Thymus (tissue), 11 donors: Measurements from ENCODE around the gene FILIP1L. TPM values are rescaled to one million over a fixed set of nuclear protein-coding genes. Genes with fewer than 3 reads are reported as not detected.

Experiments
- DNase-seq, 9 donors: peaks; one replicate each; pipeline ENCODE4 v3.0.0-alpha.2; 2013; ENCODE audit warnings: low spot score in 9 of 9, low read depth in 6 of 9, missing footprints in 1 of 9
- H3K27ac ChIP-seq, 2 donors: one replicate each; pipeline ENCODE4 v1.5.1; 2013; ENCODE audit warnings: control low read depth in 1 of 2, low read depth in 1 of 2, low read length in 1 of 2, mild to moderate bottlenecking in 1 of 2, moderate library complexity in 1 of 2
- H3K27me3 ChIP-seq, 2 donors: one replicate each; pipeline ENCODE4 v1.5.1; 2013; ENCODE audit warnings: low read length in 1 of 2; ENCODE audit not compliant: control insufficient read depth in 2 of 2, insufficient read depth in 1 of 2
- H3K36me3 ChIP-seq, 2 donors: one replicate each; pipeline ENCODE4 v1.5.1; 2013; ENCODE audit warnings: low read length in 1 of 2, mild to moderate bottlenecking in 1 of 2, moderate library complexity in 1 of 2; ENCODE audit not compliant: control insufficient read depth in 2 of 2, insufficient read depth in 2 of 2
- H3K4me1 ChIP-seq, 2 donors: one replicate each; pipeline ENCODE4 v1.5.1; 2013; ENCODE audit warnings: low read length in 2 of 2; ENCODE audit not compliant: control insufficient read depth in 2 of 2, insufficient read depth in 2 of 2
- H3K4me3 ChIP-seq, 2 donors: one replicate each; pipeline ENCODE4 v1.5.1; 2013; ENCODE audit warnings: low read length in 2 of 2, control low read depth in 1 of 2, mild to moderate bottlenecking in 1 of 2
- H3K9me3 ChIP-seq, 2 donors: one replicate each; pipeline ENCODE4 v1.5.1; 2013; ENCODE audit warnings: low read length in 1 of 2, mild to moderate bottlenecking in 1 of 2; ENCODE audit not compliant: control insufficient read depth in 2 of 2, insufficient read depth in 1 of 2
- WGBS: extraction: QIAGEN DNeasy Blood & Tissue Kit; methylation state at CpG from one replicate; pipeline ENCODE4 v1.1.7; 2013; 5-methylcytosine and 5-hydroxymethylcytosine counted together
- polyA plus RNA-seq: library from polyadenylated mRNA; stranded (reverse); fragments of 200-250 nt; gene quantifications from one replicate; pipeline ENCODE4 v1.2.3, GENCODE V29; 2013
- total RNA-seq: library from RNA; stranded (reverse); fragments of 120-200 nt; gene quantifications from one replicate; pipeline ENCODE4 v1.2.4, GENCODE V29; 2013
- donor health status: healthy.

FILIP1L gene
- total and polyA plus RNA-seq, 2 donors: 6.6 to 15.5 TPM

GRCh38 chr3:99997293-99997692, 117.0 kb downstream of the FILIP1L start:
- no peak overlapping the region for H3K4me3 ChIP-seq
- H3K9me3 ChIP-seq: peaks cover 0 to 8% of the 10 kb centered on the region in 2 donors
- DNase-seq: no peak
- H3K36me3 ChIP-seq: no peaks in the 10 kb centered on the region
- H3K4me1 ChIP-seq: no peaks in the 10 kb centered on the region
- no peaks in the 10 kb centered on the region for H3K27me3 ChIP-seq
- H3K27ac ChIP-seq: no peak overlapping the region
- 98% methylated on average over 2 of the region's 2 CpGs for WGBS

- DNase-seq: no peak
- Histone ChIP-seq H3K9me3 (peaks cover 0 to 2% of the 10 kb centered on the region in 2 donors), H3K36me3 (no peaks in the 10 kb centered on the region), H3K27me3 (no peaks in the 10 kb centered on the region), H3K4me3 (no peak overlapping the region), H3K27ac (no peak overlapping the region), H3K4me1 (no peaks in the 10 kb centered on the region)
- 96% methylated on average over 1 of the region's 1 CpG for WGBS
Measured at GRCh38 chr3:99990179-99990578, 124.1 kb downstream of the FILIP1L start.

GRCh38 chr3:99984668-99985067, 129.6 kb downstream of the FILIP1L start:
- H3K4me1 ChIP-seq: no peaks in the 10 kb centered on the region
- WGBS: 96% methylated on average over 2 of the region's 2 CpGs
- no peak overlapping the region for H3K27ac ChIP-seq
- H3K9me3 ChIP-seq: no peaks in the 10 kb centered on the region
- no peak overlapping the region for H3K4me3 ChIP-seq
- DNase-seq: no peak
- H3K27me3 ChIP-seq: no peaks in the 10 kb centered on the region
- no peaks in the 10 kb centered on the region for H3K36me3 ChIP-seq

DNA sequence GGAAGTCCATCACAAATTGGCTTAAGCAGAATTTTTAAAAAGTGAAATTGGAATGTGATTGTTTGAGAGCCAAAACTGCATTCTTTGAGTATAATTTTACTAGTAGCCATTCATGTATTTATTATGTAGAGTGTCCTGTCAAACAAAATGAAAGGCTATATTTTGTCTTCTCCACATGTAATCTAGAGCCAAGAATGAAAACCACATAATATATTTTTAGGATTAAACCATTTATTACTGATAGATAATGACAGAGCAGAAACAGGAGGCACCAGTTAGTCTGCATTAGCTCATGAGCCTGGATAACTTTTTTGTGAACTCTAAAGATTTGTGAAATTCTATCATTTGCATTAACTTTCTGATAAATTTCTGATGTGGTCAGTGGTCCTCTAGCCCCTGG, 130.2 kb downstream of the FILIP1L start:
- Histone ChIP-seq H3K9me3 (no peaks in the 10 kb centered on the region), H3K4me1 (no peaks in the 10 kb centered on the region), H3K27me3 (no peaks in the 10 kb centered on the region), H3K36me3 (no peaks in the 10 kb centered on the region), H3K27ac (no peak overlapping the region), H3K4me3 (no peak overlapping the region)
- no peak for DNase-seq

- Histone ChIP-seq H3K9me3 (no peaks in the 10 kb centered on the region), H3K27ac (no peak overlapping the region), H3K36me3 (no peaks in the 10 kb centered on the region), H3K4me3 (no peak overlapping the region), H3K4me1 (no peaks in the 10 kb centered on the region), H3K27me3 (no peaks in the 10 kb centered on the region)
- no peak for DNase-seq
- 82% methylated on average over 2 of the region's 2 CpGs for WGBS
Measured at GRCh38 chr3:99982650-99983049, 131.7 kb downstream of the FILIP1L start.

GRCh38 chr3:99981138-99981537, 133.2 kb downstream of the FILIP1L start:
- H3K4me1 ChIP-seq: no peaks in the 10 kb centered on the region
- H3K27ac ChIP-seq: no peak overlapping the region
- H3K27me3 ChIP-seq: no peaks in the 10 kb centered on the region
- no peaks in the 10 kb centered on the region for H3K9me3 ChIP-seq
- DNase-seq: no peak
- H3K36me3 ChIP-seq: no peaks in the 10 kb centered on the region
- H3K4me3 ChIP-seq: no peak overlapping the region
- 96% methylated on average over 1 of the region's 1 CpG for WGBS

- Histone ChIP-seq H3K4me3 (no peak overlapping the region), H3K9me3 (no peaks in the 10 kb centered on the region), H3K4me1 (no peaks in the 10 kb centered on the region), H3K27me3 (no peaks in the 10 kb centered on the region), H3K36me3 (no peaks in the 10 kb centered on the region), H3K27ac (no peak overlapping the region)
- no peak for DNase-seq
- whole genome bisulfite sequencing: 99% methylated on average over 3 of the region's 3 CpGs
Measured at GRCh38 chr3:99980606-99981005, 133.7 kb downstream of the FILIP1L start.

DNA sequence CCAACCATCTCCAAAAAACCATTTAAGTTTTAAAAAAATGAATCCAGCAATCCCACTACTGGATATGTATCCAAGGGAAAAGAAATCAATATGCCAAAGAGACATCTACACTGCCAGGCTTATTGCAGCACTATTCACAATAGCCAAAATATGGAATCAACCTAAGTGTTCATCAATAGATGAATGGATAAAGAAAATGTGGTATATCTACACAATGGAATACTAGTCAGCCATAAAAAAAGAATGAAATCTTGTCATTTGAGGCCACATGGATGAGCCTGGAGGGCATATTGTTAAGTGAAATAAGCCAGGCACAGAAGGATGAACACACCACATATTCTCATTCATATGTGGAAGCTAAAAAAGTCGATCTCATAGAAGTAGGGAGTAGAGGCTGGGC, 136.1 kb downstream of the FILIP1L start:
- Histone ChIP-seq H3K9me3 (no peaks in the 10 kb centered on the region), H3K27me3 (no peaks in the 10 kb centered on the region), H3K27ac (no peak overlapping the region), H3K4me1 (no peaks in the 10 kb centered on the region), H3K36me3 (no peaks in the 10 kb centered on the region), H3K4me3 (no peak overlapping the region)
- WGBS: 100% methylated on average over 1 of the region's 1 CpG
- no peak for DNase-seq

DNA sequence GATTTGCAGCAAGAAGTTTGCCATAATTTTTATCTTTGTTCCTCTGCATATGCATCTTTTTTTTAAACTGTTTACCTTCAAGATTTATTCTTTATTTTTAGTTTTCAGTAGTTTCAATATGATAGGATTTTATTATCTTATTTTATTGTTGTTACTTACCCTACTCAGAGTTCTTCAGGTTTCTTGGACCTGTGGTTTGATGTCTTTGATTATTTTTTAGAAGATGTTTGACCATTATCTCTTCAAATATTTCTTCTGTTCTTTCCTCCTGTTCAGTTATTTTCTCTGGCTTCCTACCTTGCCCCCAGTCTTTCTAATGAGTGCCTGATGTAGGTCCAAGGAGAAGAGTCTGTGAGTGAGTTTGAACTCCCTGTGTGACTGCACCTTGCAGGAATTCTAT, 137.7 kb downstream of the FILIP1L start:
- Histone ChIP-seq H3K9me3 (no peaks in the 10 kb centered on the region), H3K4me1 (no peaks in the 10 kb centered on the region), H3K27me3 (no peaks in the 10 kb centered on the region), H3K27ac (no peak overlapping the region), H3K4me3 (no peak overlapping the region), H3K36me3 (no peaks in the 10 kb centered on the region)
- DNase-seq: no peak

- H3K27me3 ChIP-seq: no peaks in the 10 kb centered on the region
- no peak for DNase-seq
- no peaks in the 10 kb centered on the region for H3K9me3 ChIP-seq
- WGBS: 95% methylated on average over 2 of the region's 2 CpGs
- no peak overlapping the region for H3K4me3 ChIP-seq
- no peak overlapping the region for H3K27ac ChIP-seq
- H3K4me1 ChIP-seq: no peaks in the 10 kb centered on the region
- no peaks in the 10 kb centered on the region for H3K36me3 ChIP-seq
Measured at GRCh38 chr3:99974989-99975388, 139.3 kb downstream of the FILIP1L start.
